Measurements from ENCODE around the gene UBXN1. TPM values are rescaled to one million over a fixed set of nuclear protein-coding genes. Genes with fewer than 3 reads are reported as not detected.

Gene UBXN1
- total RNA-seq, 4 donors from 2014 or later = 140 to 205 (median 162) TPM

Small RNAs within 50 kb of the gene (small RNA-seq; reads per million reads assigned to genes)
- gene SNORA57 = not detected

Other genes starting within 250 kb of the UBXN1 start
- gene AHNAK, start 132.3 kb downstream of the UBXN1 start, total RNA-seq = 1,000 to 10,000 TPM; 1,417 to 3,061 (median 2,562) TPM
- 1,000 to 10,000 TPM; 1,003 to 1,250 (median 1,110) TPM for gene EEF1G, start 105.2 kb downstream of the UBXN1 start, total RNA-seq
- 10 to 100 TPM in 3 of 4 donors, 1 to 10 TPM in 1; 8.3 to 18.8 (median 14.2) TPM for gene TUT1, start 87.5 kb downstream of the UBXN1 start, total RNA-seq
- gene MTA2, start 77.2 kb downstream of the UBXN1 start, total RNA-seq = 10 to 100 TPM; 79.5 to 95.3 (median 88.8) TPM
- 100 to 1,000 TPM in 2 of 4 donors, 10 to 100 TPM in 2; 64.9 to 138 (median 93.9) TPM for gene EML3, start 66.3 kb downstream of the UBXN1 start, total RNA-seq
- 10 to 100 TPM in 3 of 4 donors, 1 to 10 TPM in 1; 9.3 to 13.8 (median 11.2) TPM for gene ROM1, start 65.8 kb downstream of the UBXN1 start, total RNA-seq
- gene B3GAT3, start 57.1 kb downstream of the UBXN1 start, total RNA-seq = 10 to 100 TPM; 35.4 to 60.3 (median 50.7) TPM
- 100 to 1,000 TPM; 107 to 150 (median 121) TPM for gene GANAB, start 32.5 kb downstream of the UBXN1 start, total RNA-seq
- gene INTS5, start 25.8 kb downstream of the UBXN1 start, total RNA-seq = 10 to 100 TPM; 14.0 to 22.8 (median 20.3) TPM
- gene C11orf98, start 13.9 kb downstream of the UBXN1 start, total RNA-seq = 10 to 100 TPM; 32.7 to 48.0 (median 40.8) TPM
- gene CSKMT, start 13.8 kb downstream of the UBXN1 start, total RNA-seq = 10 to 100 TPM in 1 of 4 donors, 1 to 10 TPM in 3; 2.6 to 17.0 (median 5.7) TPM
- 10 to 100 TPM in 3 of 4 donors, 1 to 10 TPM in 1; 7.6 to 22.2 (median 14.6) TPM for gene UQCC3, start 7.4 kb downstream of the UBXN1 start, total RNA-seq
- 10 to 100 TPM in 1 of 4 donors, 1 to 10 TPM in 3; 3.9 to 11.1 (median 5.4) TPM for gene LBHD1, start 6.8 kb downstream of the UBXN1 start, total RNA-seq
- gene LRRN4CL, start 10.5 kb upstream of the UBXN1 start, total RNA-seq = 10 to 100 TPM; 44.6 to 64.8 (median 48.4) TPM
- gene BSCL2, start 28.4 kb upstream of the UBXN1 start, total RNA-seq = 100 to 1,000 TPM in 2 of 4 donors, 10 to 100 TPM in 2; 58.8 to 149 (median 93.2) TPM
- gene GNG3, start 28.6 kb upstream of the UBXN1 start, total RNA-seq = 1 to 10 TPM in 1 of 4 donors, under 1 TPM in 1, not detected in 2; 0.63 to 2.6 TPM
- gene HNRNPUL2, start 48.4 kb upstream of the UBXN1 start, total RNA-seq = 10 to 100 TPM; 24.7 to 34.8 (median 28.6) TPM
- 10 to 100 TPM; 20.1 to 37.1 (median 23.6) TPM for gene TTC9C, start 49.4 kb upstream of the UBXN1 start, total RNA-seq
- 1 to 10 TPM; 8.1 to 9.8 (median 8.9) TPM for gene ZBTB3, start 75.1 kb upstream of the UBXN1 start, total RNA-seq
- 10 to 100 TPM; 49.2 to 70.0 (median 53.6) TPM for gene POLR2G, start 82.5 kb upstream of the UBXN1 start, total RNA-seq
- 10 to 100 TPM; 23.2 to 38.8 (median 33.1) TPM for gene TAF6L, start 92.3 kb upstream of the UBXN1 start, total RNA-seq
- 100 to 1,000 TPM in 1 of 4 donors, 10 to 100 TPM in 3; 80.8 to 105 (median 94.9) TPM for gene TMEM179B, start 108.3 kb upstream of the UBXN1 start, total RNA-seq
- gene TMEM223, start 112.9 kb upstream of the UBXN1 start, total RNA-seq = 10 to 100 TPM; 22.9 to 40.4 (median 31.3) TPM
- gene NXF1, start 126.4 kb upstream of the UBXN1 start, total RNA-seq = 10 to 100 TPM; 51.3 to 94.4 (median 67.0) TPM
- 10 to 100 TPM; 25.9 to 39.1 (median 29.2) TPM for gene STX5, start 153.0 kb upstream of the UBXN1 start, total RNA-seq
- not detected for gene TEX54, start 153.8 kb upstream of the UBXN1 start, total RNA-seq
- gene WDR74, start 160.5 kb upstream of the UBXN1 start, total RNA-seq = 10 to 100 TPM; 31.7 to 75.0 (median 48.0) TPM
- gene SLC3A2, start 201.8 kb upstream of the UBXN1 start, total RNA-seq = 100 to 1,000 TPM; 108 to 148 (median 133) TPM
- gene CHRM1, start 242.3 kb upstream of the UBXN1 start, total RNA-seq = not detected

All from tibial nerve (tissue), 4 donors.